Activated CD4-positive, alpha-beta T cell treated with anti-CD3 and anti-CD28 coated beads, Interleukin-2, amount 50 U/mL, for 1 hour (primary cell): ENCODE measurements around the gene AQP7.
"Not testable (repeated sequence)": the region's sequence is repeated elsewhere in the genome, so short reads cannot be mapped to it uniquely, and the experiment has no call there.

Experiments
- DNase-seq: peaks from one replicate; pipeline ENCODE4 v3.0.0-alpha.2; 2020

AQP7 gene

DNA sequence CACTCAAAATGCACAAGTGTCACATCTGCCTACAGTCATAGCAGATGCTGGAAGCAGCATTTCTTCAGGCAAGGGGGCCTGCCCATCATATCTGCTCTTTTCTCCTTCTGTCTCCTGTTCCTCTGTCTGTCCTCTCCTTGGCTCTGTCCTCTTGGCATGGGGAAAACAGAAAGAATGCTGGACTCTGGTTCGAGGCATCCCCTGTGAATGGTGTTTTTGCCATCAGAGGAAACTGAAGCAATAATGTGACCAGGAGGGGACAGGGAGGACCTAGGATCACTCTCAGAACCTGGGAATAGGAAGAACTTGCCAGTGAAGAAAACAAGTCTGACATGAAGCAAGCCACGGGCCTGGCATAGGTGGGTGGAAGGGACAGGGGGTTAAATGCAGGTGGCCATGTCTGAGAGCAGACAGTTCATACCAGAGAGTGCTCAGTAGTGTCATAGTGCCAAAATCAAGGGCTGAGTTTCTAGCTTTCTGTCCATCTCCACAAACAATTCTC lies 35.3 kb downstream of the AQP7 start:
- no peak for DNase-seq

DNA sequence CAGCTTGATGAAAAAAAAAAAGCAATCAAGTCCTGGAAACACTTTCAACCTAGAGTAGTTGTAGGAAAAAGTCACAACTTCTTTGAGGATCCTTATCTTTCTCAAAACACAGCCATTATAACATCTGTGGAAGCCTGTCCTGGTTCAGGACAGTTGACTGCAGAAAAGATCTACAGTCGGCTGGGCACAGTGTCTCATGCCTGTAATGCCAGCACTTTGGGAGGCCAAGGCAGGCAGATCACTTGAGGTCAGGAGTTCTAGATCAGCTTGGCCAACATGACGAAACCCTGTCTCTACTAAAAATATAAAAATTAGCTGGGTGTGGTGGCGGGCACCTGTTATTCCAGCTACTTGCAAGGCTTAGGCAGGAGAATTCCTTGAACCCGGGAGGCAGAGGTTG lies 37.6 kb downstream of the AQP7 start:
- DNase-seq = not testable (repeated sequence)

DNA sequence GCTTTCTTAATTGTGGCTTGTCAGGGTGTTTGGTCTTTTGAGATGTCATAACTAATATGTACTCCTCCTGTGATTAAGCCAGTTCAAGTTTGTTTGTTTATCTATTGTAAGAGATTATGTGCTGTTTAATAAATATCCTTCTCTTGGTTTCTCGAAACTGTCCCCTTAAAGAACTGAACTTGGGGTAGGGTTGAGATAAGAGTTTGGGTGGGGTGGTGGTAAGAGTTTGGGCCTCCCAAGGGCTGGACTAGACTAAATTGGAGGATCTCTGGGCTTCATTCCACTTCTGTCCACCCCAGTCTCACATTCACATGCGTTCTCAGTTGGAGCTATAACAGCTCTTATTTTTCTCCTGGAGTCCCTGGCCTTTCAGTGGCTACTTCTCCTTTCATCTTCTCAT lies 38.2 kb downstream of the AQP7 start:
- no peak for DNase-seq

DNA sequence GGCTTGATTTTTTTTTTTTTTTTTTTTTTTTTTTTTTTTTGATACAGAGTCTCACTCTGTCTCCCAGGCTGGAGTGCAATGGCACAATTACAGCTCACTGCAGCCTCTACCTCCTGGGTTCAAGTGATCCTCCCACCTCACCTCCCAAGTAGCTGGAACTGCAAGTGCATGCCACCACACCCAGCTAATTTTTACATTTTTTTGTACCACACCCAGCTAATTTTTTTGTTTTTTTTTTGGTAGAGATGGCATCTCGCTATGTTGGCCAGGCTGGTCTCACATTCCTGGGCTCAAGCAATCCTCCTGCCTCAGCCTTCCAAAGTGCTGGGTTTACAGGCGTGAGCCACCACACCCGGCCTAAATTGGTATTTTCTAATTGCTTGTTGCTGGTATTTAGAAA lies 43.7 kb downstream of the AQP7 start:
- DNase-seq = not testable (repeated sequence)

DNA sequence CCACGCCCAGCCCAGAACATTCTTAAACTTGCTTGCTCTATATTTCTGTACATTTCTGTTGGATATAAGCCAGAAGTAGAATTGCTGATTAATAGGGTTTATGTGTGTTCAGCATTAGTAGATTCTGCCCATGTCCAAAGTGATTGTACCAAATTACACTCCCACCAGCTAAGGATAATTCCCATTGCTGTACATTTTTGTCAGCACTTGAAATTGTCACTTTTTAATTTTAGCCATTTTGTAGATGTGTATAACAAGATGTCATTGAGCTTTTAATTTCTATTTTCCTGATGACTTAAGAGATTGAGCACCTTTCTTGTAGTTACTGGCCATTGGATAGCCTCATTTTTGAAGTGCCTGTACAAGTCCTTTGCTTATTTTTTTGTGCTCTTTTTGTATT lies 46.4 kb downstream of the AQP7 start:
- no peak for DNase-seq

DNA sequence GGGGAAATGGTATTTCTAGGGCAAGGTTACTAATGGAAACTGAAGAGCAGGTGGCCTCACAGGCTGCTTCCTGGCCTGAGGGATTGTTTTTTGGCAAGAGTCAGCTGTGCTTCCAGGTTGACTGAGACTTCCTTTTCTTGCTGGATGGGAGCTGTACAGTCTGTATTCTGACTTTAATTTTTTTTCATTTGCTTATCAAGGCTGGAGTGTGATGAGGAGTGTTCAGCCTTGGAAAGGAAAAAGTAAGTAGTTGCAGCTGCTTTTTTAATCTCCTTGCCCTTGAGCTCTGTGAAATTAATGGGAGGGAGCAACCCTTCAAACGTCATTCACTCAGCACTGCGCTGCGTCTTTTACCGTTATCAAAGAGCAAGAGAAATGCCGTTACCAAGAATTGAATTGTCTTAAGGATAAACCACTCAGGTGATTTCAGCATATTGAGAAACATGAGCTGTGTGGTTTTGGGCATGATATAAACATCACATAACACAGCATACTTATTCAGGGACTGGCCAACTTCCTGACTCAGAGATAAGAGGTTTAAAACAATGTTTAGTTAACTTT lies 47.6 kb downstream of the AQP7 start:
- no peak for DNase-seq

DNA sequence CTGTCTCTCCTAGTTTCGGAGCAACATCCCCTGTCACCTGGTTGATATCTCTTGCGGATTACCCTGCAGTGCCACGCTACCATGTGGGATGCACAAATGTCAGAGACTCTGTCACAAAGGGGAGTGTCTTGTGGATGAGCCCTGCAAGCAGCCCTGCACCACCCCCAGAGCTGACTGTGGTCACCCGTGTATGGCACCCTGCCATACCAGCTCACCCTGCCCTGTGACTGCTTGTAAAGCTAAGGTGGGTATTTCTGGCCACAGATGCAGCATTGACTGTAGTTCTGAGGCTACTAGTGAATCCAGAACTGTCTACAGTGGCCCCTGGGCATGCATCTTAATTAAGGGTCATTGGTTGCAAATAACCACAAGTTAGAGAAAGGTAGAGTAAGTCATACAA lies 50.8 kb downstream of the AQP7 start:
- no peak for DNase-seq

DNA sequence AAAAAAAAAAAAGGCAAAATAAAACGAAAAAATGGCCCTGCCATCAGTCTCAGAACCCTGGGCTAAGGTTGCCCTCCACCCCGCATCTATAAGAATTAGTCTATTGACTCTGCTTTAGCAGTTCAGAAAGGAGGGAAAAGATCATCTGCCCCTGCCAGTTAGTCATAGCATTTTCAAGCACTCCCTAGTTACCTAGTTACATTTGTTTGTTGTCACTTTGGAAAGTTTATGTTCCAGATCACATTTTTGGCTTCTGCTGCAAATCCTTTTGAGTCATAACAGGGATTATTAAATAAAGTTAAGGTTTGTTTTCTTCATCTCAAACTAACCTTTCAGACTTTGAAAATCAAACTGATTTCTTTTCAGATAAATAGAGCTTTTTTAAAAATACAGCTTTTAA lies 52.1 kb downstream of the AQP7 start:
- DNase-seq = no peak

DNA sequence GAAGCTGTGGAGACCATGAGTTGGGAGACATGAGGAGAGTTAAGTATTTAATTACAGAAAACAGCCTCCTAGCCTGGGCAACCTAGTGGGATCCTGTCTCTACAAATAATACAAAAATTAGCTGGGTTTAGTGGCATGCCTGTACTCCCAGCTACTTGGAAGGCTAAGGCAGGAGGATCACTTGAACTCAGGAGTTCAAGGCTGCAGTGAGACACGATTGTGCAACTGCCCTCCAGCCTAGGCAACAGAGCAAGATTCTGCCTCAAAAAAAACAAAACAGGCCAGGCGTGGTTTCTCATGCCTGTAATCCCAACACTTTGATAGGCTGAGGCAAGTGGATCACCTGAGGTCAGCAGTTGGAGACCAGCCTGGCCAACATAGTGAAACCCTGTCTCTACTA lies 52.6 kb downstream of the AQP7 start:
- no peak for DNase-seq

DNA sequence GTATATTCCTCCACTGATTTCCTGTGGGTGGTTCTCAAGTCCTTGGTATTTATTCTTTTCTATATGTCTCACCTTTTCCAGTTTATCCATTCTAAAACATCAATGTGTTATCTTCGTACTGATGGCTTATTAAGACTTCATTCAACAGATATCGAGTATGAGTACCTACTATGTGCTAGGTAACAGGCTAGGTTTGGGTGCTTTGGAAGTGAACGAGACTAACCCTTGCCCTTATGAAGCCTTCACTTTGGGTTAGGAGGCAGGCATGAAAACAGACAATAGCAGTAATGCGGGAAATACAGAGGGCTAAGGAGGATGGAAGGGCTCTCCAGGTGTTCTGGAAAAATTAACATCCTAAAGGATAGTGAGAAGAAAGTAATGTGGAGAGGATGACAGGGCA lies 53.4 kb downstream of the AQP7 start:
- DNase-seq = no peak

DNA sequence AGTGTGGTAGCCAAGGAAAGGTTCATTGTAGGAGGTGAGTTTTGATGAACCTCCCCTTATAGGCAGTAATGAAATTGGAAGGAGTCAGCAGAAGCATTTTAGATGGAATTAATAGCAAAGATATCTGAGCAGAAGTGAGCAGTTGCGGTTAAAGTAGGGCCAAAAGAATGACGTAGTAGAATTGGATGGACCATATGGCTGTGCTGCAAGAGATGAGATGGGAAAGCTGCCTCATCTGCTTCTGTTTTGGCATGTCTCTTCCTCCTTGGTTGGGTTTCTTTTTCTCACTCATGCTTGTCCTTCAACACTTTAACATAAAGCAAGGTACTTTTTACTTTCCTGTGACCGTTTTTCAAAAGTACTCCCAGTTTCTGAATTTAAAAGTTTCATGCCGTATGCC lies 55.8 kb downstream of the AQP7 start:
- DNase-seq = no peak

DNA sequence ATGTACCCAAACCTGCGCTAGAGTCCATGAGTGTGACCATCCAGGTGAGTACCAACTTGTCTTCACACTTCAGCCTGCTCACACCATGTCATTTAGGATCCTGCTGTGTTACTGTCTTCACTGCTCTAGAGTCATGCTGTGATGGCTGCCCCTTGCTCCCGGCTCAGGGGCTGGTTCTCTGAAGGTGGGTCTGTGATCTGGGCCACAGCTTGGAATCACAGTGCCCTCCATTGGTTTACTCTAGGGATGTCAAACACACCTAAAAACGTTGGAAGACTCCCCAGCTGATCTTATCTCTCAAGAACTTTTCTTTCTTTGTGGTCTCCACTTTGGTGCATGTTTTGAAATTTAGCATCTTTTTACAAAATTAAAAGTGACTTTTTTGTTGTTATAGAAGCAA lies 58.2 kb downstream of the AQP7 start:
- DNase-seq = no peak

DNA sequence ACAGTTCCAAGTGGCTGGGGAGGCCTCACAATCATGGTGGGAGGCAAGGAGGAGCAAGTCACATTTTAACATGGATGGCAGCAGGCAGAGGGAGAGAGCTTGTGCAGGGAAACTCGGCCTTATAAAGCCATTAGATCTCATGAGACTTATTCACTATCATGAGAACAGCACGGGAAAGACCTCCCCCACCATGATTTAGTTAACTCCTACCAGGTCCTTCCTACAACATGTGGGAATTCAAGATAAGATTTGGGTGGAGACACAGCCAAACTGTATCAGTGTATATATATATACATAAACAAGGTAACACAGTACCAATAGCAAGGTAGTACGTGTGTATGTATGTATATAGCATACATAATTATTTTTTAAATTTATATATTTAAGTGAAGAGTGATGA lies 61.2 kb downstream of the AQP7 start:
- DNase-seq = no peak

DNA sequence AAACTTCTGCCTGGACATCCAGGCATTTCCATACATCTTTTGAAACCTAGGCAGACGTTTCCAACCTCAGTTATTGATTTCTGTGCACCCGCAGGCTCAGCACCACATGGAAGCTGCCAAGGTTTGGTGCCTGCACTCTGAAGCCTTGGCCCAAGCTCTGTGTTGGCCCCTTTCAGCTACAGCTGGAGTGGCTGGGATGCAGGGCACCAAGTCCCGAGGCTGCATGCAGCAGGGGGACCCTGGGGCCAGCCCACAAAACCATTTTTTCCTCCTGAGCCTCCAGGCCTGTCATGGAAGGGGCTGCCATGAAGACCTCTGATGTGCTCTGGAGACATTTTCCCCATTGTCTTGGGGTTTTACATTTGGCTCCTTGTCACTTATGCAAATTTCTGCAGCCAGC lies 62.2 kb downstream of the AQP7 start:
- DNase-seq = no peak
